HTERT RPE-1 (cell line): ENCODE measurements around the gene SH3TC1.

ENCODE experiments used
- in situ Hi-C: fragments of 300-500 bp; cut with MboI; formaldehyde crosslinking; loops from 4 replicates; pipeline ENCODE4 v1.14.3; 2020; ENCODE audit warnings: low sequenced_read_pairs

The SH3TC1 gene

DNA sequence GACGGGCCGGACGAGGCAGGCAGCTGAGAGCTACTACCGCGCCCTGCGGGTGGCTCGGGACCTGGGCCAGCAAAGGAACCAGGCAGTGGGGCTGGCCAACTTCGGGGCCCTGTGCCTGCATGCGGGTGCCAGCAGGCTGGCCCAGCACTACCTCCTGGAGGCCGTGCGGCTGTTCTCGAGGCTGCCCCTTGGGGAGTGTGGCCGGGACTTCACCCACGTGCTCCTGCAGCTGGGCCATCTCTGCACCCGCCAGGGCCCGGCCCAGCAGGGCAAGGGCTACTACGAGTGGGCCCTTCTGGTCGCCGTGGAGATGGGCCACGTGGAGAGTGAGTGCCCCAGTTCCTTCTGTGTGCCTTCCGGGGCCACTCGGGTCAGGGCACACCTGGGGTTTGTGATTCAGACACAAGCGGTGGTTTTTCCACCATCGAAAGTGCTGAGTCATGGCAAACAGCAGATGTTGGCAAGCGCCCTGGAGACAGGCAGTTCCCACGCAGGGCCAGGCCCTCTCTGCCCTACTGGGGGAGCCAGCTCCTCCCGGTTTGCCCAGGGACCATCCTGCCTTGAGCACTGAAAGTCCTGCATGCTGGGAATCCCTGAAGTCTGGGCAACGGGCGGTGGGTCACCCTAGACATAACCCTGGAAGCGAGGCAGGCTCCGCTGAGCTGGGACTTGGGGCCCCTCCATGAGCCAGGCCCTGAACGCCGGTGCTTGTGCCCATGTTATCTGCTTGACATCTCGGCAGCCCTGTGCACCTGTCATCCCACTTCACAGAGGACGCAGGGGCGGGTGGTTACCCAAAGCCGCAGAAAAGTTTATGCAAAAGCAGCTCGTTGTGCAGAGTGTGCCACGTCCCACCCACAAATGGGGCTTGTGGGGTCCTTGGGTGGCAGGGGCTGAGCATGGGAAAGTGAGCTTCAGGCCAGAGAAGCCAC is 29.5 kb downstream of the SH3TC1 start:
- in situ Hi-C loops: loop anchor here (25.0 kb wide), 1 partner anchor 184 kb away; no protein-coding TSS in a partner anchor

DNA sequence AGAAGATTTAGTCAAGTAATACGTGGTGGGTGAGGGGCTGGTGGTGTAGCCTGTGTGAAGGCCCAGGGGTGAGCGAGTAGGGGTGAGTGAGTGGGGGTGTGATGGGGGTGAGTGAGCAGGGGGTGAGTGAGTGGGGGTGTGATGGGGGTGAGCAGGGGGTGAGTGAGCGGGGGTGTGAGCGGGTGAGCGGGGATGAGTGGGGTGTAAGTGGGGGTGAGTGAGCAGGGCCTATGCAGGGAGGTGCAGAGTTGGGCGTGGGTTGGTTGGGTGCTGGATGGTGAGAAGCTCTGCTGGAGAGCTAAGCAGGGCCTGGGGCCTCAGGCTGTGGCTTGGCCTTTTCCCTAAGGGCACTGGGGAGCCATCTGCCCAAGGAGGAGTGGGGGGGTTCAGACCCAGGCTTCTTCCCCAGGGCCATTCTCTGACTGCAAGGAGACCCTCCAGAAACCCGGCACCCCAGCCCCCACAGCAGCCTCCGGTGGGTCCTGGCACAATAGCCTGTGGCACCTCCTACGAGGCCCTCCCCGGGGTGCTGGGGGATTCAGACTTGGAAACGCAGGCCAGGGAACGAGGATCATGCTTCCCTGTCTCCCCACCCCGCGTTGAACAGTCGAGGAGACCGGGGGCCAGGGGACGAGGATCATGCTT is 30.4 kb downstream of the SH3TC1 start:
- in situ Hi-C loops: loop anchor here (25.0 kb wide), 1 partner anchor 183 kb away; no protein-coding TSS in a partner anchor

DNA sequence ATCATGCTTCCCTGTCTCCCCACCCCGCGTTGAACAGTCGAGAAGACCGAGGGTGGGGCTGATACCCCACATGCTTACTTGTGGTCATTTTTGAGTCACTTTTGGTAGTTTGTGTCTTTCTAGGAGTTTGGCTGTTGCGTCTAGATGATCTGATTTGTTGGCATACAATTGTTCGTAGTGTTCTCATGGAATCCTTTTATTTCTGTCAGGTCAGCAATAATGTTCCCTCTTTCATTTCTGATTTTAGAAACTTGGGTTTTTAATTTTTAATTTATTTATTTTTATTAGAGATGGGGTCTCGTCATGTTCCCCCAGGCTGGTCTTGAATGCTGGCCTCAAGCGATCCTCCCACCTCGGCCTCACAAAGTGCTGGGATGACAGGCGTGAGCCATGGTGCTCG is 30.9 kb downstream of the SH3TC1 start:
- in situ Hi-C loops: loop anchor here (25.0 kb wide), 1 partner anchor 182 kb away; no protein-coding TSS in a partner anchor

DNA sequence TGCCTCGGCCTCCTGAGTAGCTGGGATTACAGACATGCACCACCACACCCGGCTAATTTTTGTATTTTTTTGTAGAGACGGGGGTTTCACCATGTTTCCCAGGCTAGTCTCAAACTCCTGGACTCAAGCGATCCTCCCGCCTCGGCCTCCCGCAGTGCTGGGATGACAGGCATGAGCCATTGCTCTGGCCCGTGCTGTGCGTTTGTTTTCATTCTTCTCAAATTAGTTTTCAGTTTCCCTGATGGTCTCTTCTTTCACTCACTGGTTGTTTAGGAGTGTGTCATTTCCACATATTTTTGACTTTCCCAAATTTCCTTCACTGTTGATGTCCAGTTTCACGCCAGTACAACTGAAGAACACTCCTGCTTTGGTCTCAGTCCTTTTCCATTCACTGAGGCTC is 31.8 kb downstream of the SH3TC1 start:
- in situ Hi-C loops: loop anchor here (25.0 kb wide), 1 partner anchor 181 kb away; no protein-coding TSS in a partner anchor

DNA sequence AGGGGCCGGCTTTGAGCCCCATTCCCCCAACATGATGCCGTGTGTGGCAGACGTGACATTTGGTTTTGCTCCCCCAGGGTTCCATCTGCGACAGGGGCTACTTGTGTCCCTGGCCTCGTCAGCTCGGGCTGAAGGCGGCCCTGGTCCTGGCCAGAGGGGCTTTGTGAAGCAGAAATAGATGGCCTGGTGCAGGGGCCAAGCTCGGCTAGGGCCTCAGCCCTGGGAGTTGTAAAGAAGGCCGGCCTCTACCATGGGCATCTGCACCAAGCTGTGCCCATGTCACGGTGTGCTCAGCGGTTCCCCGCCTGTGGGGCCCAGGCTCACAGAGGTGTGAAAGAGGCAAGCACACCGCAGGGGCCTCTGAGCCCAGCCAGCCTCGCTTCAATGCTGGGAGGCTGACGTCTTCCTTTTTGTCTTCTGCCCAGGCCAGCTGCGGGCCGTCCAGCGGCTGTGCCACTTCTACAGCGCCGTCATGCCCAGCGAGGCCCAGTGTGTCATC is 32.5 kb downstream of the SH3TC1 start:
- in situ Hi-C loops: loop anchor here (25.0 kb wide), 1 partner anchor 181 kb away; no protein-coding TSS in a partner anchor

DNA sequence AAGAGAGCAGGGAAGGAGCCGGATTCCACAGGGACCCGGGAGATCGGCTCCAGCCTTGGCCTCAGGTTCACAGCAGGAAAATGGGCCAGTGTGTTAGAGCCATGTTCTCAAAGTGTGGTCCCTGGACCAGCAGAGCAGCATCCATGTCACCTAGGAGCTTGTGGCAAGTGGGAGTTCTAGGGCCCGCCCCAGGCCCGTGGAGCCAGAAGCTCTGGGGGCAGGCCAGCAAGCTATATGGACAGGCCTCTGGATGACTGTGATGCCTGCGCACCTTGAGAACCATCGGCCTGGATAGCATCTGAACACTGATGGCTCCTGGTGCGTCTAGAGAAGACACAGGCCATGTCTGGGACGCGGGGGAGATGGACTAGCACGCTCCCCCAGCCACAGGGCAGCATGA is 33.7 kb downstream of the SH3TC1 start:
- in situ Hi-C loops: loop anchor here (25.0 kb wide), 1 partner anchor 180 kb away; no protein-coding TSS in a partner anchor

DNA sequence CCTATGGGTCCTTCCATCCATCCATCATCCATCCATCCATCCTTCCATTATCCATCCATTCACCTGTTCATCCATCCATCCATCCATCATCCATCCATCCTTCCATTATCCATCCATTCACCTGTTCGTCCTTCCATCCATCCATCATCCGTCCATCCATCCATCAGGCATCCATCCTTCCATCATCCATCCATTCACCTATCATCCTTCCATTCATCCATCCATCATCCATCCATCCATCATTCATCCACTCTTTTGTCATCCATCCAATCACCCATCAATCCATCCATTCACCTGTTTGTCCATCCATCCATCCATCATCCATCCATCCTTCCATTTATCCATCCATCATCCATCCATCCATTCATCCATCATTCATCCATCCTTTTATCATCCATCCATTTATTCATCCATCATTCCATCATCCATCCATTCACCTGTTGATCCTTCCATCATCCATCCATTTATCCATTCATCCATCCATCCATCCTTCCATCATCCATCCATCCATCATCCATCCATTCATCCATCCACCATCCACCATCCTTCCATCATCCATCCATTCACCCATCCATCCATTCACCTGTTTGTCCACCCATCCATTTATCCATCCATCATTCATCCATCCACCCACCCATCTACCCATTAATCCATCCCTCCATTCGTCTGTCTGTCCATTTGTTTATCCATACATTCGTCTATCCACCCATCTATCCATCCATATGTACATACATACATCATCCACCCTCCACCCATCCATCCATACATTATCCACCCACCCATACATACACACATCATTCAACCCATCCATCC is 34.8 kb downstream of the SH3TC1 start:
- in situ Hi-C loops: loop anchor here (25.0 kb wide), 1 partner anchor 178 kb away; no protein-coding TSS in a partner anchor

DNA sequence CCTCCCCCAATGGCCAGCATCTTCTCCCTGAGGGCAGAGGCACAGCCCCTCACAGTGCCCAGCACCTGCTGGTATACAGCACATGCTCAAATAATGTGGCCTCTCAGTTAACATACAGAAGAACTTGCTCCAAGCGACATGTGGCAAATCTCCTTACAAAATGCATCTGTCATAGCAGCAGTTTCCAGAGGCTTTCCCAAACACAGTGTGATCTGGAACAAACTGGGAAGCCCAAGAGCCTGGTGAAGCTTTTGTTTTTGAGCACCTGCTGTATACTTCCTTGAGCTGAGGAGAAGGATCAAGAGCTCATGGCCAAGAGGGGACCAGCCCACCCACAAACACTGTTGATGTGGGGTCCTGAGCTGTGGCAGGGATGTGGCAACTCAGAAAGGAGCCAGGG is 35.6 kb downstream of the SH3TC1 start:
- in situ Hi-C loops: loop anchor here (25.0 kb wide), 1 partner anchor 178 kb away; no protein-coding TSS in a partner anchor

DNA sequence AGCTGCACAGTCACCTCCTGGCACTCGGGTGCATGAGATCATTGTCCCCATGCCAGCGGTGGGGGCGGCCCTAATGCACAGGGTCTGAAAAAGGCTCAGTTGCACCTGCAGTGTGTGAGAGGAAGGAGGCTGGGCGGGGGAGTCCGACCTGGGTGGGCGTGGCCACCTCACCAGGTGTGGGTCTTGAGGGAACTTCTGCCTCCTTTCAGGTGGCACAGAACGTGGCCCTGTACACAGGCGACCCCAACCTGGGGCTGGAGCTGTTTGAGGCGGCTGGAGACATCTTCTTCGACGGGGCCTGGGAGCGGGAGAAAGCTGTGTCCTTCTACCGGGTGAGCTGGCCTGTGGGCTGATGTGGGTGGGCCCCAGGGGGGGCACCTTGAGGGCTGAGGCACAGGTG is 36.1 kb downstream of the SH3TC1 start:
- in situ Hi-C loops: loop anchor here (25.0 kb wide), 1 partner anchor 177 kb away; no protein-coding TSS in a partner anchor

DNA sequence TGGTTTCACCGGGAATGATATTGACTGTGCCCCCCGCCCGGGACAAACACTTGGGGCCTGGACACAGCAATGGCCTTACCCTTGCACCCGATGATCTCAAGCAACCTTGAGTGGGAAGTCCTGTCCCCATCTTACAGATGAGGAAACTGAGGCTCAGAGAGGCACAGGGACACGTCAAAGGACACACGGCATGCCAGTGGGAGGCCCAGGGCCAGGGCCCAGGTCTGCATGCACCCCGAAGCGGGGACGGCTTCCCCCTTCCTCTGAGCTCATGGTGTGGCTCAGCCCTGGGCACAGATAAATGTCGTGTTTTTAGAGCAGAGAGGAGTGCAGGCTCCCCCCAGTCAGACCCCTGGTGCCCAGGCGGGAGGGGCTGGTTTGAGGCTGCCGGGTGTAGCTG is 36.6 kb downstream of the SH3TC1 start:
- in situ Hi-C loops: loop anchor here (25.0 kb wide), 1 partner anchor 177 kb away; no protein-coding TSS in a partner anchor

DNA sequence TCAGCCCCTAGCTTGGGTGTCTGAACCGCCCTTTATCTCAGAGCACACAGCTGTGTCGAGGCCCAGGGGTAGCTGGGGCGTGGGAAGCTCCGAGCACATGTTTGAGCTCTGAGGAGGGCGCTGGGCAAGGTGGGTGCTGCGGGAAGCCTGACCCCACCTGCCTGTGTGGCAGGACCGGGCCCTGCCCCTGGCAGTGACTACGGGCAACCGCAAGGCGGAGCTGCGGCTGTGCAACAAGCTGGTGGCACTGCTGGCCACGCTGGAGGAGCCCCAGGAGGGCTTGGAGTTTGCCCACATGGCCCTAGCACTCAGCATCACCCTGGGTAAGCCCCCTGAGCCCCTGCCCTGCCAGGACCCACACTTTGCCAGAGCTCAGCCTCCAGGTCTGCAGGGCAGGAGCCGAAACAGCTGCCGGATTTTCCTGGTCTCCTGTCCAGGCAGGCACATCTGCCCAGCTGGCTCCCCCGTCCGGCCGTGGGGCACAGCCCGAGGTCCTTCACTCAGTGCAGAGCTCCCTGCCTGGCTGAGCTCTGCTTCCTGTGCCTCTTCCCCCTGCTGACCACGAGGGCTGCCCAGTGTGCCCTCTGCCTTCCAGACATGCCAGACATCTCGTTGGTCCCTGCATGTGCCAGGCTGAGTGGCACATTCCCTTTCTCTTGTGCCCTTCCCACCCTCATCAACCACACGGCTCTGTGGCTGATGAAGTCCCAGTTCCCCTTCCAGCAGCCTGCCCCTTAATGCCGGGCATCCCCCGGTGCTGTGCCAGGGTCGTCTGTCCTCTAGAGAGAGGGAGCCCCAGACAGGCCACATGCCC is 37.2 kb downstream of the SH3TC1 start:
- in situ Hi-C loops: loop anchor here (25.0 kb wide), 1 partner anchor 176 kb away; no protein-coding TSS in a partner anchor

DNA sequence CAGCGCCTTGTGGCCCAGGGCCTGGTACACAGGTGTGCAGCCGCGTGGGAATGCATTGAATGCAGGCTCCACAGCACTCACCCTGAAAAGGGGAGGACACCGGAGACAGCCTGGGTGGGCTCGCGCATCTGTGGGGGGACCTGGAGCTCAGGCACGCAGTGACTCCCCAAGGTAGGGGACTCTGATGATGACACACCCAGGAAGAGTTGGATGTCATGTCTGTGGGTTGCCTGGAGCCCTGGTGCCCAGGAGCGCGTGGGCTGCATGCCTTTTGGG is 37.8 kb downstream of the SH3TC1 start:
- in situ Hi-C loops: loop anchor here (25.0 kb wide), 1 partner anchor 175 kb away; no protein-coding TSS in a partner anchor

DNA sequence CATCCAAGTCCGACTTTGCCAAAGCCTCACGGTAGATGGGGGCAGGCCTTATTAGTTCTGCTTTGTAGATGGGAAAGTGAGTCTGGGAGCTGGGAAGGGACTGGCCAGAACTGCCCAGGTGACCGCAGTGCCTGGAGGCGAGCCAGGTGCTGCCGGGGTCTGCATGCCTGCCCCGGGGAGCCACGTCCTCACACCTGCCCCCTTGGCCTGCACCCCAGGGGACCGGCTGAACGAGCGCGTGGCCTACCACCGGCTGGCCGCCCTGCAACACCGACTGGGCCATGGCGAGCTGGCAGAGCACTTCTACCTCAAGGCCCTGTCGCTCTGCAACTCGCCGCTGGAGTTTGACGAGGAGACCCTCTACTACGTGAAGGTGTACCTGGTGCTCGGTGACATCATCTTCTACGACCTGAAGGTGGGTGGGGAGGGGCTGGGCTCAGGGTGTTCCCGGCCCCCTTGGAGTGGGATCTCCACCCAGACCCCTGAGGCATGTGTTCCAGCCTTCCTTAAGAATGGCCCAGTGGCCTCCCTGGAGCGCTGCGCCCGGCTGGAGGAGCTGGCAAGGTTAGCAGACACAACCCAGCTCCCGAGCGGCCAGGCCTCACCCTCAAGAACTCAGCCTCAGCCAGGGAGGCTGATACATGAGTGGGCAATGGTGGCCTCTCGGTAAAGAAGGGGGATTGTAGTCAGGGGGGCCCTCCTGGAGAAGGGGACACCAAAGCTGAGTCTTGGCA is 38.3 kb downstream of the SH3TC1 start:
- in situ Hi-C loops: loop anchor here (25.0 kb wide), 1 partner anchor 175 kb away; no protein-coding TSS in a partner anchor

DNA sequence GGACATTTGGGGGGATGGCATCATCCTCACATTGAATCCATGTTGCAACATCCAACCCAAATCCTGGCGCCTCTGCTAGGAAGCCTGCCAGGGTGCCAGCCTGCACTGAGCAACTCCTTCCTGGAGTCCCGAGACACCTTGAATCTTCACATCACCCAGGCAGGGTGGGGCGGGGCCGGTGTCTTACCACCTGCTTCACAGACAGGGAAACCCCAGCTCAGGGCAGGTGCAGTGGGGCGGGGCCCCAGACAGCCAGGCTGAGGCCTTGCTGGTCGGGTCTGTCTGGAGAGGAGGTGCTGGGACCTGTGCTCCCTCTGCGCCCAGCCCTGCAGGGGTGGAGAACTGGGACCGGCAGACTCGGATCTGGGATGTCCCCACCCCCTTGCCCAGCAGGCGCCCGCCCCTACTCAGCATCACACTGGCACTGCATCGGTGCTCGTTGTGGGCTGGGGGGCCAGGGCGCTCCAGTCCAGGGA is 39.0 kb downstream of the SH3TC1 start:
- in situ Hi-C loops: loop anchor here (25.0 kb wide), 1 partner anchor 174 kb away; no protein-coding TSS in a partner anchor

DNA sequence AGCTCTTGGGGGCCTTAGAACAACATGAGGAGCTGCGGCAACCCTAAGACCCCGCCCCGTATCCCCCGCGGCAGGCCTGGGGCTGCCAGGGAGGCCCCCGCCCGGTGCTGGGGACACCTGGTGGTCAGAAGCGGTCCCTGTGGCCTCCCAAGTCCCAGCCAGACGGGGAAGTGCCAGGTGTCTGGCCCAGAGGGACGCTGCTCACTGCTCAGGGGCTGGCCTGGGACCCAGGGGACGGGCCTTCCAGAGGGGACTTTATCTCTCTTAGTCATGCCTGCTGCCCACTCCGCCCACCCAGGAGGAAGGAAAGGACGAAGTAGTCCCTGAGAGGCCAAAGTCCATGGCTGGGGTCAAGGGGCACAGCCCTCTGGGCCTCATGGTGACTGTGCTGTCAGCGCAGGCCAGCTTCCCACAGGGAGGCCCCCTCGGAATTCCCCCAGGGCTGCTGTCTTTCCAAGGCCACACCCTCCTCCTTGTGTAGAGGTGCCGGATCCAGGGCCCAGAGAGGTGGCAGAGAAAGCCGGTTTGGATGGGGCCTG is 39.5 kb downstream of the SH3TC1 start:
- in situ Hi-C loops: loop anchor here (25.0 kb wide), 1 partner anchor 174 kb away; no protein-coding TSS in a partner anchor

DNA sequence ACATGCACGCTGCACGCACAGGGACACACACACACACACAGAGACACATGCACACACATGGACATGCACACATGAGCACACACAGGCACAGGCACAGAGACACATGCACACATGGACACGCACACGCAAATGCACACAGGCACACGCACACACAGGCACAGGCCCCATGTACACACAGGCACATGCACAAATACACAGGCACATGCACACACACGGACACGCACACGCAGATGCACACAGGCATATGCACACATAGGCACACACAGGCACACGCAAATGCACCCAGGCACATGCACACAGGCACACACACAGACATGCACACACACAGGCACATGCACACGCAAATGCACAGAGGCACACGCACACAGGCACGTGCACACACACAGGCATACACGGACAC is 40.1 kb downstream of the SH3TC1 start:
- in situ Hi-C loops: loop anchor here (25.0 kb wide), 1 partner anchor 173 kb away; no protein-coding TSS in a partner anchor

DNA sequence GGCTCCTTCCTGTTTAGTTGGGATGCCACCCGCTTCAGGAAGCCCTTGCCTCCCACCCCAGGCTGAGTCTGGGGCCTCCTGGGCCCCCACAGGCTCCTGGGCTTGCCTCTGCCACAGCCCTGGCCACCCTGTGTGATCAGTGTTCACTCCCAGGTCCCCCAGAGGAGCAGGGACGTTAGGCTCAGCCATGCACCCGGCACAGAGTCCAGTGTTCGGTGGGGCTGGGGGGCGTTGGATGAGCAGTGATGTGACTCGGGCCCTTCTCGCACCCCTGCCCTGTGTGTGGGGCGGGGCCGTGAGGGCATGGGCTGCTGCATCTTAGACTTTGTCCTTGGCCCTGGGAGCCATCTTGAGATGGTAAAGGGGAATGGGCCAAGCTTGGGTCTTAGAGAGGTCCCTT is 40.6 kb downstream of the SH3TC1 start:
- in situ Hi-C loops: loop anchor here (25.0 kb wide), 1 partner anchor 173 kb away; no protein-coding TSS in a partner anchor
